HepG2 (cell line): ENCODE data around the gene FMNL2. TPM values are rescaled to one million over a fixed set of nuclear protein-coding genes. Genes with fewer than 3 reads are reported as not detected.

Experiments used
- CENPX ChIP-seq: sonication (generic); formaldehyde crosslinking; IDR thresholded peaks from 2 replicates; pipeline ENCODE4 v1.9.0; 2021; ENCODE audit warnings: mild to moderate bottlenecking, missing genetic modification reagents, moderate library complexity
- FOSL1 ChIP-seq: sonication (generic); formaldehyde crosslinking; IDR thresholded peaks from 2 replicates; pipeline ENCODE4 v1.9.0; 2021; ENCODE audit warnings: missing genetic modification reagents, borderline replicate concordance
- HNRNPK ChIP-seq: fragments of 200-400 bp; formaldehyde crosslinking; IDR thresholded peaks from 2 replicates; pipeline ENCODE4 v1.6.1; 2018; ENCODE audit warnings: low read length, low read depth, moderate library complexity, mild to moderate bottlenecking; ENCODE audit not compliant: poor library complexity, severe bottlenecking
- MTF2 ChIP-seq: sonication (generic); formaldehyde crosslinking; IDR thresholded peaks from 2 replicates; pipeline ENCODE4 v1.5.0; 2020; ENCODE audit warnings: missing genetic modification reagents, borderline replicate concordance
- POGZ ChIP-seq: sonication (generic); formaldehyde crosslinking; IDR thresholded peaks from 2 replicates; pipeline ENCODE4 v1.4.0; 2020; ENCODE audit warnings: mild to moderate bottlenecking, missing genetic modification reagents
- RBFOX2 ChIP-seq: fragments of 200-400 bp; formaldehyde crosslinking; IDR thresholded peaks from 2 replicates; pipeline ENCODE4 v1.6.1; 2017; ENCODE audit warnings: low read depth, mild to moderate bottlenecking, low read length
- RXRA ChIP-seq: sonication (generic); formaldehyde crosslinking; IDR thresholded peaks from 2 replicates; pipeline ENCODE4 v1.5.1; 2020; ENCODE audit warnings: missing genetic modification reagents
- SALL1 ChIP-seq: sonication (generic); formaldehyde crosslinking; IDR thresholded peaks from 2 replicates; pipeline ENCODE4 v1.8.0; 2022; ENCODE audit warnings: mild to moderate bottlenecking, missing genetic modification reagents
- TFE3 ChIP-seq: IDR thresholded peaks from 2 replicates; pipeline ENCODE4 v1.6.1; 2016
- ZNF207 ChIP-seq: fragments of 450-650 bp; IDR thresholded peaks from 2 replicates; pipeline ENCODE4 v1.6.1; 2016; ENCODE audit warnings: antibody characterized with exemption, borderline replicate concordance
- ZNF256 ChIP-seq: sonication (generic); formaldehyde crosslinking; conservative IDR thresholded peaks from 2 replicates; pipeline ENCODE4 v1.4.0; 2020; ENCODE audit warnings: missing genetic modification reagents
- ZNF441 ChIP-seq: sonication (generic); formaldehyde crosslinking; IDR thresholded peaks from 2 replicates; pipeline ENCODE4 v1.7.0; 2021; ENCODE audit warnings: missing genetic modification reagents, borderline replicate concordance
- polyA plus RNA-seq, 8 experiments: library from polyadenylated mRNA; depleted of rRNA in 3 of 8; stranded (reverse) in 7 of 8; unstranded in 1 of 8; fragments of >200 nt; fragmentation: Illumina TruSeq in 4 of 8; extraction: Trizol in 4 of 8; gene quantifications; 2 replicates each; pipeline versions ENCODE4 v1.2.1 to v1.2.3, GENCODE V29; 2011 to 2016; ENCODE audit warnings: low read depth in 4 of 8, missing spikeins in 1 of 8, mixed read lengths in 1 of 8; ENCODE audit not compliant: insufficient read depth in 1 of 8
- total RNA-seq, 5 experiments: library from RNA; depleted of rRNA; stranded (reverse); fragments of >200 nt; fragmentation: Illumina TruSeq; extraction: Trizol; gene quantifications; 2 replicates each; pipeline ENCODE4 v1.2.3, GENCODE V29; 2016; ENCODE audit warnings: low read depth in 1 of 5
- TF ChIP-seq, protein P1 (sequence below): sonication (generic); formaldehyde crosslinking; IDR thresholded peaks from 2 replicates; pipeline ENCODE4 v1.4.0; 2020; ENCODE audit warnings: missing genetic modification reagents, borderline replicate concordance
- TF ChIP-seq, protein P2 (sequence below): sonication (generic); formaldehyde crosslinking; IDR thresholded peaks from 2 replicates; pipeline ENCODE4 v1.8.0; 2022; ENCODE audit warnings: mild to moderate bottlenecking, missing genetic modification reagents; ENCODE audit not compliant: insufficient replicate concordance
- TF ChIP-seq, protein P3 (sequence below): conservative IDR thresholded peaks from 2 replicates; pipeline ENCODE4 v1.6.1; 2018; ENCODE audit warnings: missing genetic modification reagents

FMNL2 gene
- total and polyA plus RNA-seq, 2 of the 13 experiments (the other 11 are each of a cell fraction or from before 2014, with no cell fraction given): 66.5 to 67.7 TPM

DNA sequence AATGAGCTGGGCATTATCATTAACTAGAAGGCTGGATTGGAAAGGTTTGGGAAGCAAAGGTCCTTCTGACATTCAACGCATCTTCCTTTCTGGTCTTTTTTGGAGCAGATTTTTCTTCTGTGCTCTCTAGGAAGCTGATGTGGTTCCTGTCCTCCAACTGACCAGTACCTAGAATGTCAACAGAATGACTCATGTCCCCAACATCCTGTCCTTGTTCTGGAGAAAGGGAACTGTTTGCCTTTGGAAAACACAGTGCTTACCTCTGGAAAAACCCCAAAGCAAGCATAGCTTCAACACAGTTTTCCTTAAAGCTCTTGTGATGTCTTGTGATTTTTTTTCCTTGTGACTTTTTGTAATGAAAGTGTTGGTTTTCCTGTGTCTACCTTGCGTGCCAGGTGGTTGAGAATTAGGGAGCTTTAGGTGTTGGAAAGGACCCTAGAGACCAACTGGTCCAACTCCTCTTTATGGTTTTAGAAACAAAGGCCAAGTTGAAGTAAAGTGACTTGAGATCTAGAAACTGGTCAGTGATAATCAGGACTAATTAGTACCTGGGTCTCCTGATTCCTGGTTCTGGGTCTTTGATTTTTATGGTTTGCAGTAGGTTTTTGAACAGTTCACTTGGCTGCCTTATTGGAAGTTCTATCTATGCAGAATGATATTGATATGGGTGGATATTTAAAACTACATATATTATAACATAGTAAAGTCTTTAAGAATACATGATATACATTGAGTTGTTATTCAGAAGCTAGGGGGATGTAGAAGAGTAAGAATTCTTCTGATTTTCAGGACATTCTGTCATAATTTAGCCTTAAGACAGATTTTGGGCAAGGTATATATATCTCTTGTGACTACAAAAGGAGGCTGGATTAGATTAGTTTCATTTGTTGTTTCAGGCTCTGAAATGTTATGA lies 70.5 kb downstream of the FMNL2 start (continued):
- TF ChIP-seq, protein P1, sequence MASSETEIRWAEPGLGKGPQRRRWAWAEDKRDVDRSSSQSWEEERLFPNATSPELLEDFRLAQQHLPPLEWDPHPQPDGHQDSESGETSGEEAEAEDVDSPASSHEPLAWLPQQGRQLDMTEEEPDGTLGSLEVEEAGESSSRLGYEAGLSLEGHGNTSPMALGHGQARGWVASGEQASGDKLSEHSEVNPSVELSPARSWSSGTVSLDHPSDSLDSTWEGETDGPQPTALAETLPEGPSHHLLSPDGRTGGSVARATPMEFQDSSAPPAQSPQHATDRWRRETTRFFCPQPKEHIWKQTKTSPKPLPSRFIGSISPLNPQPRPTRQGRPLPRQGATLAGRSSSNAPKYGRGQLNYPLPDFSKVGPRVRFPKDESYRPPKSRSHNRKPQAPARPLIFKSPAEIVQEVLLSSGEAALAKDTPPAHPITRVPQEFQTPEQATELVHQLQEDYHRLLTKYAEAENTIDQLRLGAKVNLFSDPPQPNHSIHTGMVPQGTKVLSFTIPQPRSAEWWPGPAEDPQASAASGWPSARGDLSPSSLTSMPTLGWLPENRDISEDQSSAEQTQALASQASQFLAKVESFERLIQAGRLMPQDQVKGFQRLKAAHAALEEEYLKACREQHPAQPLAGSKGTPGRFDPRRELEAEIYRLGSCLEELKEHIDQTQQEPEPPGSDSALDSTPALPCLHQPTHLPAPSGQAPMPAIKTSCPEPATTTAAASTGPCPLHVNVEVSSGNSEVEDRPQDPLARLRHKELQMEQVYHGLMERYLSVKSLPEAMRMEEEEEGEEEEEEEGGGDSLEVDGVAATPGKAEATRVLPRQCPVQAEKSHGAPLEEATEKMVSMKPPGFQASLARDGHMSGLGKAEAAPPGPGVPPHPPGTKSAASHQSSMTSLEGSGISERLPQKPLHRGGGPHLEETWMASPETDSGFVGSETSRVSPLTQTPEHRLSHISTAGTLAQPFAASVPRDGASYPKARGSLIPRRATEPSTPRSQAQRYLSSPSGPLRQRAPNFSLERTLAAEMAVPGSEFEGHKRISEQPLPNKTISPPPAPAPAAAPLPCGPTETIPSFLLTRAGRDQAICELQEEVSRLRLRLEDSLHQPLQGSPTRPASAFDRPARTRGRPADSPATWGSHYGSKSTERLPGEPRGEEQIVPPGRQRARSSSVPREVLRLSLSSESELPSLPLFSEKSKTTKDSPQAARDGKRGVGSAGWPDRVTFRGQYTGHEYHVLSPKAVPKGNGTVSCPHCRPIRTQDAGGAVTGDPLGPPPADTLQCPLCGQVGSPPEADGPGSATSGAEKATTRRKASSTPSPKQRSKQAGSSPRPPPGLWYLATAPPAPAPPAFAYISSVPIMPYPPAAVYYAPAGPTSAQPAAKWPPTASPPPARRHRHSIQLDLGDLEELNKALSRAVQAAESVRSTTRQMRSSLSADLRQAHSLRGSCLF: no peak
- TF ChIP-seq, protein P2, sequence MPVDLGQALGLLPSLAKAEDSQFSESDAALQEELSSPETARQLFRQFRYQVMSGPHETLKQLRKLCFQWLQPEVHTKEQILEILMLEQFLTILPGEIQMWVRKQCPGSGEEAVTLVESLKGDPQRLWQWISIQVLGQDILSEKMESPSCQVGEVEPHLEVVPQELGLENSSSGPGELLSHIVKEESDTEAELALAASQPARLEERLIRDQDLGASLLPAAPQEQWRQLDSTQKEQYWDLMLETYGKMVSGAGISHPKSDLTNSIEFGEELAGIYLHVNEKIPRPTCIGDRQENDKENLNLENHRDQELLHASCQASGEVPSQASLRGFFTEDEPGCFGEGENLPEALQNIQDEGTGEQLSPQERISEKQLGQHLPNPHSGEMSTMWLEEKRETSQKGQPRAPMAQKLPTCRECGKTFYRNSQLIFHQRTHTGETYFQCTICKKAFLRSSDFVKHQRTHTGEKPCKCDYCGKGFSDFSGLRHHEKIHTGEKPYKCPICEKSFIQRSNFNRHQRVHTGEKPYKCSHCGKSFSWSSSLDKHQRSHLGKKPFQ (CRISPR knock-in tag): peak; percentile 66
- TF ChIP-seq TFE3 (CRISPR knock-in tag) (peak; percentile 55), RBFOX2 (no peak), ZNF256 (CRISPR knock-in tag) (no peak), ZNF207 (no peak), MTF2 (CRISPR knock-in tag) (no peak), SALL1 (peak; percentile 79; the same call in 1 of the 2 replicates), CENPX (no peak), HNRNPK (no peak), FOSL1 (CRISPR knock-in tag) (peak; percentile 100), RXRA (peak; percentile 68; the same call in 1 of the 2 replicates), ZNF441 (CRISPR knock-in tag) (peak; percentile 45; the same call in 1 of the 2 replicates), POGZ (peak; percentile 99)
- TF ChIP-seq, protein P3, sequence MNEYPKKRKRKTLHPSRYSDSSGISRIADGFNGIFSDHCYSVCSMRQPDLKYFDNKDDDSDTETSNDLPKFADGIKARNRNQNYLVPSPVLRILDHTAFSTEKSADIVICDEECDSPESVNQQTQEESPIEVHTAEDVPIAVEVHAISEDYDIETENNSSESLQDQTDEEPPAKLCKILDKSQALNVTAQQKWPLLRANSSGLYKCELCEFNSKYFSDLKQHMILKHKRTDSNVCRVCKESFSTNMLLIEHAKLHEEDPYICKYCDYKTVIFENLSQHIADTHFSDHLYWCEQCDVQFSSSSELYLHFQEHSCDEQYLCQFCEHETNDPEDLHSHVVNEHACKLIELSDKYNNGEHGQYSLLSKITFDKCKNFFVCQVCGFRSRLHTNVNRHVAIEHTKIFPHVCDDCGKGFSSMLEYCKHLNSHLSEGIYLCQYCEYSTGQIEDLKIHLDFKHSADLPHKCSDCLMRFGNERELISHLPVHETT: no peak
